NCI-H1930 (cell line): ENCODE data around the gene TC2N.
"Not testable (repeated sequence)": the region's sequence is repeated elsewhere in the genome, so short reads cannot be mapped to it uniquely, and the experiment has no call there.

Source experiments
- DNase-seq, 2 experiments: peaks; one replicate each; lab custom pipeline; 2025; lab: John Stamatoyannopoulos, UW

TC2N gene

DNA sequence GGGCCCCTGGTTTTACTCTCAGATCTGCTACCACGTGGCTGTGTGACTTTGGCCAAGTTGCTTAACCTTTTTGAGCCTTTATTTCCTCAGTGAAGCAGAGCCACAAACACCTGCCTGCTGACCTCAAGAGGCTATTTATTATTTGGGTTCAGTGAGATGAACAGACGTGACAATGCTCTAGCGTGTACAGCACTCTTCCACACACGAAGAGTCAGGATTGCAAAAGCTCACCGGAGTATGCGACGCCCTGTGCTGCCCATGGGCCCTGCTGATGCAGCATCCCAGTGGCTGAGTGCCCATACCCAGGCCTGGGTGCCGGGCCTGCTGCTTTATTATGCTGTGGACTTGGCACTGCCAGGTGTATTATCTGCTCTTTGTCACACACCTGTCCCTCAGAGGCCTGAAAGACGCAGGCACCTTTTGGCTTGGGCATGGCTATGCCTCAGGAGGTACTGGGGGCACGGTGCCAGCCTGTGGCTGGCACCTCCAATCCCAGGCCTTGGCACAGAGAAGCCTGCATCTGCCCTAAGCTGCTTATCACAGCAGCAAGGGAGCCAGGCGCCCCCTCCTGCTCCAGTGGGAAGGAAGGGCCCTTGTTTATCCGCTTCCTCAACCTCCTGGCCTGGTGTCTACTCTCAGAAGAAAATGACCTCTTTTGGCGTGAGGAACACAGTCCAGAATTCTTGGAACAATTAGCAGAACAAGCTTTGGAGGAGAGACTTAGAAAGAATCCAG, 22.3 kb upstream of the TC2N start:
- DNase-seq: no peak

DNA sequence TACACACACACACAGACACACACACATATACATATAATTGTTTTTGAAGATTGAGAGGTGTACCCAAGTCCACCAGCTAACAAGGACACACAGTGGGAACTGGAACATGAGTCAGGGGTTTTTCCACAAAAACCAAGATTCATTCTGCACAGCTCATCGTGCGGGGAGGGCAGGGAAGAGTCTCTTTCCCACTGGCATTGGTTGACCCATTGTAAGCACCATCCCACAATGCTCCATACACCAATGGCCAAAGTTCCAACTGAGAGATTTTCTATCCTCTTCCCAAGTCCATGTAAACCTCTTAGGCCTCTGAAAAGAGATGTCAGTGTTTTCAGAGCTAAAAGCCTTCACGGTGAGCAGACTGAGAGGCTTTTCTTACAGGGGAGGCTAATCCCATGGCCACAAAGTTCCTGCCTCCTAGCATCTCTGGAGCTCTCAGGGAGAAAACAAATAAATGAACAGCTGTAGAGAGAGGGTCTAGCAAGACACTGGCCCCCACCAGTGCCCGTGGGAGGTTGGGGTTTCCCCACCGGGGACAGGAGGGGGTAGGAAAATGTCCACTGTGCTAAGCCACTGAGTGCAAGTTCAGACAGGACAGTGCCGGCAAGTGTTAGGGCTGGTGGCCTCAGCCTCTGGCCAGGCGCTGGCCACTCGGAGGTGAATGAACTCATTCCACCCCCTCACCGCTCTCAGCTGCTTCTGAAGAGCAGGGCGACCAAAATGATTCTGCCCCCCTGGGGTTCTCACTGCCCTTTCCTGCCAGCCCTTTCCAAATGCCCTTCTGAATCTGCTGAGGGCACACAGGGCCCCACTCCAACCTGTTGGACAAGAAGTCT, 21.5 kb upstream of the TC2N start:
- DNase-seq: no peak

DNA sequence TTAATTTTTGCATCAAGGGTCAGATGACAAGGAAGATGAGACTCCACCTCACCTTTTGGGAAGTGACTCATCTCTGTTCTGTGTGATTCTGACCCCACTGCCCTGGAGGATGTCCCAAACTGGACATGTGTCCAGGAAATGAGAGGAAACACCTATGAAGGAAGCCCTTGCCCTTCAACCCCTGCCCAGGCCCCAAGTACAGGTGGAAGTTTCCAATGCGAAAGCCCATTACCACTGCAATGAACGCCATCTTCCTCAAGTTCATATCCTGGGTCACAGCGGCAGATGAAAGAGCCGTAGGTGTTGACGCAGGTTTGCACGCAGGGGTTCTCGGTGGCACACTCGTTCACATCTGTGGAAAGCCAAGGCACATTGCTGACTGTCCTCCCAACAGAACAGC, 19.6 kb upstream of the TC2N start:
- no peak for DNase-seq

DNA sequence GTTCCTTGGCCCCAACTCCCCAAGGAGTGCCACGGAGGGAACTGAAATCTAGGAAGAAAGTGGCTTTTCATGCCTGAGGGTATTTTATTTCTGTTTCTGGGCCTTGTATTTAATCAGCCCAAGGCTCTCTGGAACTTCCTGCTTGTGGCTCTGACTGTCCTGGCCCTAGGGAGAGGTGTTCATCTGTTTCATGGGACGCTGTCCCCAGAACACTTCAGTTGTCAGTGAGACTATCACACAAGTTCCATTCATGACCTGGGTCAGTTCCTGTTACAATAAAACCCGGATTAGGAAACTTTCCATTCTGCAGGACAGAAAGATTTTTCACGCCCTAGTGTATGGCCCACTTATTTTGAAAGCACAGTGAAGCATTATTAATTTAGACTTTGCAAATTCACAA, 18.5 kb upstream of the TC2N start:
- no peak for DNase-seq

DNA sequence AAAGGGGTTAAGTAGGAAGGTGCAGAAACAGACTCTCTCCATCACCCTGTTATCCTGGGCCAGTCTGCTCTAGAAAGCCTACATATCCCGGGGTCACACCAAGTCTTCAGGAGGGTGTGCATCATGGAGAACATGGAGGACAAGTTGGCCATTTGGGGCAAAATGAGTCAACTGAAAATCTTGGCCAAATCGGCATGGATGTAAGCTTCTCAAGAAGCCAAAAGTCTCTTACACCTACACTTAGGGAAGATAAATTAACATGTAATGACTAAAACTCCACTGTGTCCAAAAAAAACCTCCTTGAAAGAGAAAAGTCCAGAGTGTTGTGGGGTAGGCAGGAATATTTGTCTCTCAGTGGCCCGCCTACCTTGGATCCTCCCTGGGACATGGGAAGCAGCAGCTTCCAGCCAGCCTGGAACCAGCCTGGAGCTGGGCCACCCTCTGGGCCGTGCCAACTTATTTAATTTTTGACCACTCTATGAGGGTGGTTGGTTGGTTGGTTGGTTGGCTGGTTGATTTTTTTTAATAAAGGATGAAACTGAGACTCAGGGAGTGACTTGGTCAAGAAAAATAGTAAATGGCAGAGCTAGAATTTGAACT, 17.9 kb upstream of the TC2N start:
- DNase-seq: no peak

DNA sequence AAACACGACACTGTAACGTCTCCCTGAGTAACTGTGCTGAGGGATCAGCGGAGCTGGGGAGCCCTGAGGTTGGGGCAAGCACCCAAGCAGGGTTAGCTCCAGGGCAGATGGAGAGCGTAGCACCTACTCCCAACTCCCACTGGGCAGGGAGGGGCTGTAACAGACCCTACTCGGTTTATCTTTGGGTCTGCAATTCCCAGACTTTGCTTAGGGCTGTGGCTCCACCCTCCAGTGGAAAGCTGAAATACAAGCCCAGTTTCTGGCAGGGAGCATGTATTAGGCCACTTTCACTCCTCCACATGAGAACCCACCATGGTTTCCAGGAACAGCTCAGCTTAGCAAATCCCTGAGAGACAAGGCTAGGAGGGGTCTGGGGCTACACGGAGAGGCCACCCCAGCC, 17.3 kb upstream of the TC2N start:
- no peak for DNase-seq

DNA sequence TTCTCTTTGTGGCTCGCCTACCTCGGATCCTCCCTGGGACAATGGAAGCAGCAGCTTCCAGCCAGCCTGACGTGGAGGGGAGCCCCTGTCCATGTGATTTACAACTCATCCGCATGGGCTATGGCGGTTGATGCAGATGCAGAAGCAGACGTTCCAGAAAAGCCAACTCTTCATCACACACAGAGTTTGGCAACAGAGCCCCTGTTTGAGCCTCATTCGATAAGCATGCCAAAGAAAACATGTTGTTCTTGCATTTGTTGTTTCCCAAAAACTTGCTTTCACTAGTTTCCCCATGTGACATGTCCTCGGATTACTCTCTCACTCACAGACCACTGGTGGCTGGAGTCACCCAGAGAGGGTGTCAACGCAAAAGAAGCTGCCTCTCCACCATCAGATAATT, 16.4 kb upstream of the TC2N start:
- no peak for DNase-seq

DNA sequence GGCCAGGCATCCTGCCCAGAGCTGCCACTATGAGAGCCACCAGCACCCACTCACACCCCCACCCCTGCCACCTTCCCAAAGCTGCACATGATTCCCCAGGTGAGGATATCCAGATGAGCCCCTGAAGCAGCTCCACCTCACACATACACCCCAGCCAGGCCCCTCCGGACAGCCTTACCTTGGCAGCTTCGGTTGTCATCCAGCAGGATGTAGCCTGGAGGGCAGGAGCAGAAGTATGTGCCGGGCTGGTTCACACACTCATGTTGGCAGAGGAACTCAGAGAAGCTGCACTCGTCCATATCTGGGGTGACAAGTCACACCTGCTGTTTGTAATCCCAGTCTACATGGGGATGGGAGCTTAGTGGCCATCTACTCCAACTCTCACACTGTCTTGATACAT, 15.4 kb upstream of the TC2N start:
- no peak for DNase-seq

DNA sequence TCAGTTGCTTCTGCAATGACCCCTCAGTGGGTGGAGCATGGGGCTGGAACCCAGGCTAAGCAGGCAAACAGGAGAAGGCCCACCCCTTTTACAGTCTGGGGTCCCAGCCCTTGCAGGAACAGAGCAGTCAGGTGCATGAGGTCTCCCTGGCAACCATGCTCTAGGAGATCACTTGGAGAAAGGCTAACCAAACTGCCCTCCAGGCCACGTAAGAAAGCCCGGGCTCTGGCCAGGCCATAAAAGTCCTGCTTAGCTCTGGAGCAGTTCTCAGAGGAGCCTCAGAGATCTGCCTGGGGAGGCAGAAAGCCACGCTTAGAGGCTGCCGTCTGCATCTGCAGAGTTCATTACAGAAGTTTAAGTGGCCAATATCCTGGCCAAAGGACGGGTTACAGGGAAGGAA, 15.0 kb upstream of the TC2N start:
- DNase-seq: no peak

DNA sequence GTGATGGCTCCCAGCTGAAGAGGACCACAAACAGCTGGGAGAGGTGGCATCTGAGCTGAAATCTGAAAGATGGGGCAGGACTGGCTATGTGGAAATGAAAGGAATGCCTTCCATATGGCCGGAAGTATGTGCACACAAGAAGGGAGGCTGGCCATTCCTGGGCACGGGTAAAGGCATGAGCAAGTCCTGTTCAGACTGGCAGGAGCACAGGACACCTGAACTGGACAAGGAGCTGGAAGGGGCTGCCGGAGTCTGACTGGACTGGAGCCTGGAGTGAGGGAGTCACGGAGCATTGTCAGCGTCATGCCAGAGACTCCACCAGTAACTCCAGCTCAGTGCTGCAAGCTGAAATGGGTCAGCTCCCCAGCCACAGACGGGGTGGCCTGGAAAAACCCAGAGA, 11.9 kb upstream of the TC2N start:
- DNase-seq: no peak

DNA sequence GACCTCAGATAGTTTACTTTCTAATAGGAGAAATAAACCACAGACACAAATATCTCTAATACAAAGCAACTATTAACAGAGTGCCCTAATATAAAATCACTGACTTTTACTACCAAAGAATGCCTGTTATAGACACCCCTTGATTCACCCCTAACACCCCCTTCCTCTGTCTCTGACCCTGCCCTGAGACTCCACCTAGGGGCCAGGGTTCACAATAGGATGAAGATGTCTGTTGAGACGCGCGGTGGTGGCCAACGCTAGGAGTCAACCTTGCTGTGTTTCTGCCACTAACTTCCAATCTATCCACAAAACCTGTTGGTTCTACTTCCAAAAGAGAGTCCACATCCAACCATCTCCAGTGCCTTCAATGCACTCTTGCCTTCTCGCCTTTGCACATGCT, 10.9 kb upstream of the TC2N start:
- no peak for DNase-seq

DNA sequence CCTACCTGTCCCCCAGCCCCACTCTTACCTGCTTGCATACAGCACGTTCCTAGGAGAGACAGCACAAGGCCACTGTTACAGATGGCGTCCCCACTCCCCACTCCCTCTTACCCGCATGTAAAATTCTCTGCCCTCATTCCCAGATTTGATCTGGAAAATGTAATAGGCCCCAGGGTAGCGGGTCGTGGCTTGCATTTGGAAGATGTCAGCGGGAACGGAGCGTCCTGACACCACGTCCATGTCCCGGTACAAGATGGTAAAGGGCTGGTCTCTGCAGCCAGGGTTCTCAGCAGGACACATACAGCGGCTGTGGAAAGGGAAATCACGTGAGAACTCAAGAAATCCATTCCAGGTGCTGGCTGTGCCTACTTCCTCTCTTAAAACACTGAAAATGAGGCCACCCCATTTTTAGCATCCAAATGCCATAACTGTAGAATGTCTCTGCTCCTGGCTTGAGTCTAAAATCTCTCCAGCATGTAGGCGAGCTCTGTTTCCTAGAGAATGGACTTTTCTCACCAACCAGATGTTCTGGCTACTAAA, 10.1 kb upstream of the TC2N start:
- no peak for DNase-seq

DNA sequence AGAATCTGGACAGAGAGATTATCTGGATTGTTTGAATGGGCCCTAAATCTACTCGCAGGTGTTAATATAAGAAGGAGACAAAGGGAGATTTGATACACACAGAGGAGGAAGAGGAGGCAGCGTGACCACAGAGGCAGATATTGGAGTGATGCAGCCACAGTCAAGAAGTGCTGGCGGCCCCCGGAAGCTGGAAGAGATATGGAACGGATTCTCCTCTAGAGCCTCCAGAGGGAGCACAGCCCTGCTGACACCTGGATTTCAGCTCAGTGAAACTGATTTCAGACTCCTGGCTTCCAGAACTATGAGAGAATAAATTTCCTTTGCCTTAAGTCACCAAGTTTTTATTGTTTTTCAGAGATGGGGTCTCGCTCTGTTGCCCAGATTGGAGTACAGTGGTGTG, 9.2 kb upstream of the TC2N start:
- no peak for DNase-seq

DNA sequence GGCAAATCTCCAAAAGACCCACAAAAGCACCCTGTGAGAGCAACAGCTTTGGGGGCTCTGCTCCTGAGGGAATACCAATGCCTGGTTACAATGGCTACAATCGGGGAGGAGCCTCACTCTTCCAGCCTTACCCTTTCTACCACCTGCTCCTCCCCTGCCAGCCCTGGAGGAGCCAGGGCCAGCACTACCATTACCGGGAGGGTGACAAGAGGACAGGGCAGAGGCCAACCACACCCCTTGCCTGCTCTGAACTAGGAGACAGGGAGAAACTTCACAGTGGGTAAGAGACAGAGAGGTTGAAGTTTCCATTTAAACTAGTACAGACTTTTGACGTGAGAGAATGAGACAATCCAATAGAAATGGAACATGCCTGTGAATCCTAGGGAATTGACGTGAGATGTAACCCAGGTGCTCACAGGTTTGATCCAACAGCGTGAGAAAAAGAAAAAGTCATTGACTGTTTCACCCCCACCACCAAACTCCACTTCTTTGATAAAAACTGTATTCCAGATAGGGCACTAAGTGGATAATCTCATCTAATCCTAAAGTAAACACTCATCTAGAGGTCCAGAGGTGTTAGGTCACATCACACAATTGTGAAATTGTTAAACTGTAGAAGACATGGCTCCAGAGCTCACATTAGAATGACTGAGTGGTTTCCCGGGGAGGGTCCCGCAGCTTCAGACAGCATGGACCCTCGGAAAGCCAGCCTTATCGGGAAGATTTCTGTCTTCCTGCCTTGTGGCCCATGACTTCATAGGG, 8.4 kb upstream of the TC2N start:
- no peak for DNase-seq

DNA sequence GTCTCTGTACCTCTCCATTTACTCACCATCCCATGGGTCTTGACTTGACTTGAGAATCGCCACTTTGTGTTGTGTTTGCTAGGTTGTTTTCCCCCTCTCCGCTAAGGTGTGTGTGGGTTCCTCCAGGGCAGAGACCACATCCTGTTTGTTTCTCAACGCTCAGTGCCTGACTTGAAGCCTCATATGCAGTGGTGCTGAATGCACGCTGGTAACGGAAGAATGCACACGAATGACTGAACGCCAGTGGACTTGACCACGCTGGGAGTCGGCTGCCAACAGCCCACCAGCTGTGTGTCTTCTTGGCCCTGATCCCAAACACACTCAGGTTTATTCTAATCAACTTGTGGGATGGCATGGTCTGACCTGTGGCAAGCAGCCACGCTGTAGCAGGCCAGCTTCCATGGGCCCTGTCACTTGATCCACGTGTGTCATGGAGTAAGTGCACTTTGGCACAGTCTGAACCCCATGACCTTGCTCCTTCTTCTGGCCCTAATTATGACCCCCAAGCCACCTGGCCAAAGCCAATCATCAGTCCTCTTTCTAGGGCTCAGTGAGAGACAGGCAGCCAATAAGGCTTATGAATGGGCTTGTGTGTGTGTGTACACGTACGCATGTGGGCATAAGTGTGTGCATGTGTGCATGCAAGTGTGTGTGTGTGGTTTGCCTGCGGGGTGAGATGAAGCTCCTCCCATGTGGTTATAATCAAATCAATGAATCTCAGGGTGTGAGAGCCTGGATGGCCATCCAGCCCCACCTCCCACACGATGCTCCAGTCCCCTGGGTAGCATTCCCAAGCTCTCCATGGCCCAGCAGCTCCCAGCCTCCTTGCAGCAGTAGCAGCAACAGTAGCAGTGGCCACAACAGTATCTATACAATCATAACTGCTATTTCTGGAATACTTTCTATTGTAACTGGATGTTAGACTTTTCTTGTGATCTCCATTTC, 6.4 kb upstream of the TC2N start:
- DNase-seq: no peak

DNA sequence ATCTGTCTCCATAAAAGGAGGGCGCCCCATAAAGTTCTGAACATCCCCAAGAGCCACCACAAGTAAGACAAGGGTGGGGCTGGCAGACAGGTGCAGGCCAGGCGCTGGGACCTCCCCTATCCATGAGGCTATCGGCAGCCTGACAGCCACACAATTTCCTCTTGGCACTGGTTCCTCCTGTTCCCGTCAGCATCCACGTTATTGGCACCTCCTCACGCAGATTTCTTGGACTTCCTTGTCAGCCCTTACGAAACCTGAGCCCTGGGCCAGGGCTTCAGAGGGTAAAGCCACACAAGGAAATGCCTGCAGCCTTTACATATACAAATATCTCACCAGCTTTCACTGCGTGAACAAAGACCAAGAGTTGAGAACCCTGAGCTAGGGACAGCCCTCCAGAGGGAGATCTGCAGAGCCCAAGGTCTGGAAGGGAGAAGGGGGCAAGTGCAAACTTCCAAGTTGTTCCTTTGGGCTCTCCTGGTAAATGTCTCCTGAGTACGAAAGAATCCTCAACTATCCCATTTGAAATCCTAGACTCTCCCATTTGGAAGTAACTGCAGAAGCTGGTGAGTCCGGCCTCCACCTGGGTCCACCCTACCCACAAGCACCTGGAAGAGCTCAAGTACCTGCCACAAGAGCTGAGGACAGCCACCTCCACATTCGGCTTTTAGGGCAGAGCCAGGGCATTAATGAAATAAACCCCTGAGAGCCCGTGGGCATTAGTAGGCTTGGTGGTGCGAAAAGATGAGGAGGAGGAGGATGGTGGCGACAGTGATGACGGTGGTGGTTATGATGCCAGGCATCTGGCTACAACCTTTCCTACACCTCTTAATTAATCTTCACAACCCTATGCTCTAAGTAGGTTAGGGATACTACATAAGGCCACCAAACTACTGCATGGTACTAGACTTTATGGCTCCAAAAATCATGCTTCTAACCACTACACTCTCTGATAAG, 5.5 kb upstream of the TC2N start:
- no peak for DNase-seq

DNA sequence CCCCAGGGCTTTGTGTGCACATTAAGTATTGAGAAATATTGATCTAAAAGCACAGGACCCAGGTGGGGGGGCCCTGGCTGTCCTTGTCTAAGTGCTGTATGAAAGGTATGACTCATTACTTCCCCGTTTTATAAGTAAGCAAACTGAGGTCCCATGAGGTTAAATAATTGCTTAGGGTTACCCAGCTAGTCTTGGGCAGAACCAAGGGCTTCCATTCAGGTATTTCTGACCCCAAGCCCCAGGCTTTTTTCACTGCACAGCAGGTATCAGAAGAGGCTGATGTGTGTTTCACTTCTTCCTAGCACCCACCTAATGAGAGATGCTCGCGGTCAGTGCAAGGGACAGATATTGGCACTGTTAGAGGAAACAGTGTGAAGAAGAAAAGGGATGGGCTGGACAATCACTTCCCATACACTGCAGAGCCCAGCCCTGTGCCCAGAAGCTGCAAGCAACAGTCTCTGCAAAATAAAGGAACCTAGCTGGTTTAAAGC, 4.7 kb upstream of the TC2N start:
- no peak for DNase-seq

DNA sequence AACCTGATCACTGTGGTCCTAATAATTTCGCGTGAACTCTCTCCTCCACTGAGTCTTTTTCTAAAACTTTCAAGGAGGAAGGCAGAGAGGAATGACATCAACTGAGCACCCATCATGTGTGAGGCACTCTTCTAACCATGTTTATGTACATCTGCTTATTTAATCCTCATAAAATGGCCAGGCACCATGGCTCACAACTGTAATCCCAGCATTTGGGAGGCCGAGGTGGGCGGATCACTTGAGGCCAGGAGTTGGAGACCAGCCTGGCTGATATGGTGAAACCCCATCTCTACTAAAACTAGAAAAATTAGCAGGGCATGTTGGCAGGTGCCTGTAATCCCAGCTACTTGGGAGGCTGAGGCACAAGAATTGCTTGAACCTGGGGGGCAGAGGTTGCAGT, 4.1 kb upstream of the TC2N start:
- not testable (repeated sequence) for DNase-seq

DNA sequence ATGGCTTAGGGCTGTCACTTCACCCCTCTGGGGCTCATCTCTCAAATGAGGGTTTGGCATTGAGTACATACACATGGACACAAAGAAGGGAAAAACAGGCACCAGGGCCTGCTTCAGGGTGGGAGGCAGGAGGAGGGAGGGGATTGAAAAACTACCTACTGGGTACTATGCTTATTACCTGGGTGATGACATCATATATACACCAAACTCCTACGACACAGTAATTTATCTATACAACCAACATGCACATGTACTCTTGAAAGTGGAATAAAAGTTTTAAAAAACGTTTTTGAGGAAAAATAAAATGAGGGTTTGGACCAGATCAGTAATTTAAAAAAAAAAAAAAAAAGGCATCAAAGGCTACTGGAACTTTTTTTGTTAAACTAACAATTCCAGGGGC, 3.6 kb upstream of the TC2N start:
- DNase-seq: no peak

DNA sequence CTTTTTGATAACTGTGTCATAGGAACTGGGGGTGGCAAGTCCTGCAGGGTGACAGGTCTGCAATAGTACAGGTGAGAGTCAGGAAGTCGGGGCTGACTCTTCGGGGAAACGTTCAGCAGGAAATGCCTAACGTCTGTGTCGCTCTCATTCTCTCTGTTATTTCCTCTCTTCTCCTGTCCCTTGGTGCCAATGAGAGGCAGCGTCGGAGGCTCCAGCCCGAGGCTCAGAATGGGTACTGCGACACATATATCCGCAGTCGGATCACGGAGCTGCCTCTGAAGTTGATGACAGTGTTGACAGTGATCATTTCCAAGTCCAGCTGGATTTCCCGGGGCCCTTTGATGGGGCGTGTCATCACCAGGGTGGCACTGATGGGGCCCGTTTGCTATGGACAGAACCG, 2.7 kb upstream of the TC2N start:
- DNase-seq: no peak
